ENCODE measurements around the gene HDAC5.
A peak's percentile ranks its signal among the peaks of the same experiment; 100 is the strongest.
"Not testable (repeated sequence)": the region's sequence is repeated elsewhere in the genome, so short reads cannot be mapped to it uniquely, and the experiment has no call there.

HDAC5 gene

DNA sequence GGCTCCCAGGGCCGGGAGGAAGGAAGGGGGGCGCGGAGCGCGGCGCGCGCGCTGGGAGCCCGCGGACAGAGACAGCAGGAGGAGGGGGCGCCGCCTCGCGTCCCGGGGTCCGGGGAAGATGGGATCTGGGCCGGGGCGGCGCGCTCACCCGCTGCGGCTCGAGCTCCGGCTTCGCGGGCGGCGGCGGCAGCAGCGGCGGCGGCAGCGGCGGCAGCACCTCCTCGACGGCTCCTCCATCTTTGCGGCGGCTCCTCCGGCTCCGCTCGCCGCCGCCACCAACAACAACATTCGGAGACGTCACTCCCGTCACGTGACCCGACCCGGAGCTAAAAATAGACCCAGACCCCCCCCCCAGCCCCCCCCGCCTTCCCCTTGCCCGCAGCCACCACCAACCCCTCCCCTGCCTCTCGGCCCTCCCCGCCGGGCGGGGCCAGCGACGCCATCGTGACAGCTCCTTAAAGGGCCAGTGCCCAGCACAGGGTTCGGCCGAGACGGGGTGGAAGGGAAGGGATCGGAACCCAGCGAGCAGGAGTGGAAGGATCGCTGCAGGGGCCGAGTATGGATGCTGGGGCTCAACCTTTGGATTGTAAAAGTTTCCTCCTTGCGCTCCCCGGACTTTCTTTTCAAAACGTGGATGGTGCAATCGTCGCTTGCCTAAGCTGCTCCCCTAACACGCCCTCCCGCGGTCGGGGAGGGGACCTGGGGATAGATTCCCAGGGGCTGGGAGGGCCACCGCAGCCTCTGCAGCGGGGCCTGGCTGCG lies at the start of gene HDAC5:
Gene HDAC5, minus strand, starts transcription at position 286 of the 762 bp plus-strand sequence. CDS start 6,126 bp downstream, outside the sequence.
- peak; percentile 89 to 95 for DNase-seq

DNA sequence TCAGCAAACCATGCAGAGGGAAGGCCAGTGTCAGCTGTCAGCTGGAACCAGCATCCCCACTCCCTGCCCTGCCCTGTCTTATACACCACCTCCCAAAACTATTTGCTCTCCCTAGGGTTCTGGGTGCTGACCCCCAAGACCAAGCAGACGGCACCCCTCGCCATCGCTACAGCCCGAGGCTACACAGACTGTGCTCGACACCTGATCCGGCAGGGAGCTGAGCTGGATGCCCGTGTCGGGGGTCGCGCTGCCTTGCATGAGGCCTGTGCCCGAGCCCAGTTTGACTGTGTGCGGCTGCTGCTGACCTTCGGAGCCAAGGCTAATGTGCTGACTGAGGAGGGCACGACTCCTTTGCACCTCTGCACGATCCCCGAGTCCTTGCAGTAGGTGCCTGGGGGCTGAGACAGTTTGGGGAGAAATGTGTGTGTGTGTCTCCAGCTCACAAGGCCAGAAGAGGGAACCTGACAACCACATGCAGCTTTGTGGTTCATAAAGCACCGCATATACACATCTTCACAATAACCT lies 48.6 kb upstream of the HDAC5 start:
- DNase-seq: no peak

DNA sequence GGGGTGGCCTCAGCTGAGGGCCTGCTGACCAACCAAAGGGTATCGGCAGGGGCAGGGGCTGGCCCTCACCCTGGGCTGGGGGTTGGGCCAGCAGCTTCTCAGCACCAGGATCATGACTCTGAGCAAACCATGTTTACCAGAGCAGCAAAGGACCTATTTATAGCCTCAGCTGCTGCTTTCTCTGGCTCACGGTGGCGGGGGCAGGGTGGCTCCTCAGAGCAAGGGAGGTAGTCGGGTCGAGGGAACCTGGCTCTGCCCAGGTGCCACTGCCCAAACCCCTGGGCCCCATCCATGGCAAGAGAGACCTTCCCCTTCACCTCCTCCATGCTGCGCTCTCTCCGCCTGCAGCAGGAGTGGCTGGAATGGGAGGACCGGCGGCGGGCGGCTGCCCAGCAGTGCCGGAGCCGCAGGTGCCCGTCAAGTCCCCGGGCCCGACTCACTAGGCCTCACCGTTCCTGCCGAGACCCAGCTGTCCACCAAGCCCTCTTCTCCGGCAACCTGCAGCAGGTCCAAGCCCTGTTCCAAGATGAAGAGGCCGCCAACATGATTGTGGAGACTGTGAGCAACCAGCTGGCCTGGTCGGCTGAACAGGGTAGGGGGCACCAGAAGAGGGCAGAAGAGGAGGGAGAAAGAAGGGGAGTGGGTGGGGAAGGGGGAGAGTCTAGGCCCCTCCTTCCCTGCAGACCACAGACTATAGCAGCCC lies 47.2 kb upstream of the HDAC5 start, which contains the start of gene ASB16:
Gene ASB16, plus strand, starts transcription at position 206 of the 703 bp plus-strand sequence. Its CDS starts 86 bp downstream, at position 292.
- DNase-seq: no peak

GRCh38 chr17:44170135-44170498 lies 46.7 kb upstream of the HDAC5 start:
- no peak for DNase-seq

GRCh38 chr17:44167181-44167861 lies 43.9 kb upstream of the HDAC5 start:
- no peak for DNase-seq

DNA sequence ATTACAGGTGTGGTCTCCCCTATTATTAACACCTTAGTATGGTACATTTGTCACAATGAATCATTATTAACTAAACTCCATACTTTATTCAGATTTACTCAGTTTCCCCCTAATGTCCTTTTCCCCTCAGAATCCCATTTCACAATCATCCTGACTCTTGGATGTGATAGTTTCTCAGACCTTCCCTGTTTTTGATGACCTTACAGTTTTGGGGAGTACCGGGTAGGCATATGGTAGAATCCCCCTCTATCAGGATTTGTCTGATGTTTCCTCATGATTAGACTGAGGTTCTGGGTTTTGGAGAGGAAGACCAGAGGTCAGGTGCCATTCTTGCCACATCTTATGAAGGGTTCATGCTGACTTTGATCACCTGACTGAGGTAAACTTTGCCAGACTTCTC lies 41.0 kb upstream of the HDAC5 start:
- no peak for DNase-seq

GRCh38 chr17:44159519-44160210 lies 36.2 kb upstream of the HDAC5 start:
- DNase-seq: no peak

DNA sequence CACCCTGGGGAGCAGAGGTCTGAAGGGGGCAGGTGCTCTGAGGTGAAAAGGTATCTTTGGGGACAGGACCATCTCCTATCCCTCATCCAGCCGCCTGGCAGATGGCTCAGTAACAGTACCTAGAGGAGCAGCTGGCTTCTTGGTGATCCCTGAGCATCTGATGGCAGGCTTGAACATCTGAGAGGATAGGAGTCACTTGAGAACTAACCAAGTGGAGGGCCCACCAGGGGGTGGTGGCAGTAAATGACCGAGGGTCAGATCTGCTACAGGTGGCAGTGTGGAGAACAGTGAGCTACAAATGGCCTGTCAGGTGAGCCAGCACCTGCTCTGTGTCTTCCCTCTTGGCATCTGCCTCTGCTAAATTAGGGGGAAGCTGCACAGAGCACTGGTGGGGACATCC lies 32.0 kb upstream of the HDAC5 start:
- no peak for DNase-seq

- DNase-seq: no peak
Measured at GRCh38 chr17:44152875-44153274, 29.4 kb upstream of the HDAC5 start.

DNA sequence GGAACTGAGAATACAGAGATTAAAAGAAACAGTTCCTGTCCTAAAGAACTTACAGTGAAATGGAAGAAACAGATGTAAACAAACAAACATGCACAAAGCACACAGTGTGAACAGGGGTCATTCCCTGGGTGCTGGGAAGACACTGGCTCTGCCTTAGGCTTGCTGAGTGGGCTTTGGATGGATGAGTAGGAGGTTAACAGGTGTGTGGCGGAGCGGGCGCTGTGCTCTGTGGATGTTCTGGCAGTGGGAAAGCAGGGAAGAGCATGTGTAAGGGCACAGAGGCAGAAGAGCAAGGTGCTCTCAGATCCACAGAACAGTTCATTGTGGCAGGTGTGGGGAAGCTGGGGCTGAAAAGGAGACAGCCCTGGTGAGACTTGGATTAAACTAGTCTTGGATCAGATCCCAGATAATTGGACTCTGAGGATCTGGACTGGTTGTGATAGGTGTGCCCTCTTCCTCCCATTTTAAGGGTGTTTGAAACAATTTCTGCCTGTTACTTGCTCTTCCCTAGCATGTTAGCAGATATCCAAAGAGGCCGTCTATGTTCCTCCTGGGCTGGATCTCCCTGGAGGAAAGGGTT lies 26.4 kb upstream of the HDAC5 start:
- DNase-seq: no peak

- not testable (repeated sequence) for DNase-seq
Measured at GRCh38 chr17:44149066-44149465, 25.6 kb upstream of the HDAC5 start.

DNA sequence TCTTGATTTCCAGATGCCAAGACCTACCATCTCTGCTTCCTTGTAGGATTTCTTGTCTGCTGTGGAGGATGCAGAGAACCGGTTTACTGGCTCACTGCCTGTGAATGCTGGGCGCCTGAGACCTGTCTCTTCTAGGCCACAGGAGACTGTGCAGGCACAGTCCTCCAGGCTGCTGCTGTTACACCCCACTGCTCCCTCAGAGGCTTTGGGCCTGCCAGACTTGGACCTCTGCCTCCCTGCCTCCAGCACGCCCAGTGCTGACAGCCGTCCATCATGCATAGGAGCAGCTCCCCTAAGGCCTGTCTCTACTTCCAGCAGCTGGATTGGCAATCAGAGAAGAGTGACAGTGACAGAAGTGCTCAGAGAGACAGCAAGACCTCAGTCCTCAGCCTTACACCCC lies 24.4 kb upstream of the HDAC5 start:
- no peak for DNase-seq

DNA sequence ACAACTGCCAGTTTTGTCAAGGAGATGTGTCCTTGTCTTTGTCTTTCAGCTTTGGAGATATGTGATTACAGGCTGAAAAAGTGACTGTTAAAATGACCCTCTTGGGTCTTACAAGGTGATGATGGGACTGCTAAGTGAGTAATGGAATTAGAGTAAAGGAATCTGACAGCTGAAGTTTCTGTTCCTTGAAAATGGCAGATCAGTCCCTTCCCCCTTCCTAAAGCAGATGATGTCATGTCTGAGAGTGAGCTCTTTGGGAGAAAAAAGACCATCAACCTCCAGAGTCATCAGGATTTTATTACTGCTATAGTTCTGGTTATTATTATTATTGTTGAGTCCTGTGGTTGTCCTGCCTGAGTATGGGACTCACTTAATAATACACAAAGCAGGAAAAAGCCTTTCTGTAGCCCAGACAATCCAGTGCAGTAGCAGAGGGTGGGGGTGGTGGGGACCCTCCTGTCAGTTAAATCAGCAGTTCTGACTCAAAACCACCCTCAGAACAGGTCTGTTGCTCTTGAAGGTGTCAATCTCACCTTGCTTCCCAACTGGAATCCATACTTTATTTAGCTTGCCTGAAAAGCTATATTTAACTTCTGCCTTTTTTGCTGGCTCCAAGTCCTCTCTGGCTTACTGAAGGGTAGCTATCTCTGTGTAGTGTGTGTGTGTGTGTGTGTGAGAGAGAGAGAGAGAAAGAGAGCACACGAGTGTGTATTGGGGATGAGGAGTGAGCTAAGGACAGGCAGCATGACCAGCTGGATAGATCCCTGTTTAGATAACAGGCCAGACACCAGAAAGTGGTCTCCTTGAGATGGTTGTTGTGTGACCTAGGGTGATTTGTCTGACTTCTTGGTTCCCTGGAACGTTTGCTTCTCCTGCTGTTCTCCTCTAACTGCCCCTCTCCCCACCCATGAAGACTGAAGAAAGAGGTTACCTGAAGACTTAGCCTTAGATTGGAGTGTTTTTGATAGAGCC lies 23.2 kb upstream of the HDAC5 start:
- DNase-seq: no peak

- DNase-seq: no peak
Measured at GRCh38 chr17:44144966-44145739, 21.7 kb upstream of the HDAC5 start.

GRCh38 chr17:44143921-44144320 lies 20.5 kb upstream of the HDAC5 start:
- DNase-seq: not testable (repeated sequence)

- DNase-seq: peak; percentile 70 to 86
Measured at GRCh38 chr17:44137891-44138709, 14.7 kb upstream of the HDAC5 start.

DNA sequence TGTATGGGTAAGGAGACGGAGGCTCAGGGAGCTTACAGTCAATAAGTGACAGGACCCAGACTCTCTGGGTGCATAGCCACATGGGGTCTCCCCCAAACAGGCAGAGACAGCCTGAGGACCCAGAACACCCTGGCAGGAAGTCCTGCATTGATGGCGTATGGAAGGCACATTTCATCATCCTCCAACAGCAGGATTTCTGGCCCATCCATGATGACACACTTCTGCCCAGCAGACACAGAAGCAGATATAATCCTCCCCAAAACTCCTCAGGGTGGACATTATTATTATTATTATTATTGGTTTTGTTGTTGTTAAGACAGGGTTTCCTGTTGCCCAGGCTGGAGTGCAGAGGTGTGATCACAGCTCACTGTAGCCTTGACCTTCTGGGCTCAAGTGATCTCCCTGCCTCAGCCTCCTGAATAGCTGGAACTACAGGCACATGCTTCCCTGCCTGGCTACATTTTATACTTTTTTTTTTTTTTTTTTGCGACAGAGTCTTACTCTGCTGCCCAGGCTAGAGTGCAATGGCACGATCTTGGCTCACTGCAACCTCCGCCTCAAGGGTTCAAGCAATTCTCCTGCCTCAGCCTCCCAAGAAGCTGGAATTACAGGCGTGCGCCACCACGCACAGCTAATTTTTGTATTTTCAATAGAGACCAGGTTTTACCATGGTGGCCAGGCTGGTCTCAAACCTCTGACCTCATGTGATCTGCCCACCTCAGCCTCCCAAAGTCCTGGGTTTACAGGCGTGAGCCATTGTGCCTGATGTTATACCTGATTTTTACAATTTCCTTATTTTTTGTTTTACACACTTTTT lies 11.5 kb upstream of the HDAC5 start:
- DNase-seq: no peak

DNA sequence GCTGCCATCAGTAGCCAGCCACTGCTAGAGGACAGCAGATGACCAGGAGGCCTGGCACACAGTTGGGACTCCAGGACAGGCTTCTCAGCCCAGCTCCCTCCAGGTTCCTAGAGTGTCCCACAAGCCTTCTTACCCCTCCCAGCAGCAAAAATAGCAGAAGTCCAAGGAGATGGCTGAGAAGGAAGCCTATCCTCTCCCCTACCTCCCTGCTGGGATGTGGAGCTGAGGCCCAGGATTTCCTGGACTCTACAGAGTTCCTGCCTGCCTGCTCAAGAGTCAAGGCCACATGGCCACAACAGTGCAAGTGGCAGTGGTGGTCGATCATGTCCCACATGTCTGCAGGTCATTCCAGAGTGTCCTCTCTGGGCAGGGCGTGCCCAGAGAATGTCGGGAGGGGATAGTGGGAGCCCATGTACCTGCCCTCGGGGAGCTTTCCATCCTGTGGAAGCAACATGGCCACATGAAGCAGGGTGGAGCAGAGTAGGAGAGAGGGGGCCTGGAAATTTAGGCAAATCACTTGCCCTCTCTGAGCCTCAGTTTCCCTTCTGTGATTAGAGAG lies 10.6 kb upstream of the HDAC5 start:
- no peak for DNase-seq
